H1 (cell line): ENCODE measurements around the gene SLC30A5.

ENCODE experiments used
- CREB1 ChIP-seq: IDR thresholded peaks from 2 replicates; pipeline ENCODE4 v1.6.1; 2012; ENCODE audit warnings: inconsistent platforms
- EGR1 ChIP-seq: IDR thresholded peaks from 2 replicates; pipeline ENCODE4 v1.6.1; 2011; ENCODE audit warnings: low read depth, low read length, borderline replicate concordance
- EP300 ChIP-seq, 2 experiments: IDR thresholded peaks; 1 replicate in 1 of 2; 2 replicates in 1 of 2; pipeline ENCODE4 v1.6.1; 2011 to 2012; ENCODE audit warnings: low read depth in 2 of 2, low read length in 2 of 2, mild to moderate bottlenecking in 2 of 2, borderline replicate concordance in 1 of 2, inconsistent platforms in 1 of 2, moderate library complexity in 1 of 2
- EZH2 ChIP-seq: fragments of 200-600 bp; sonication (generic); IDR thresholded peaks from 2 replicates; pipeline ENCODE4 v1.7.1; 2012; ENCODE audit warnings: low read depth, mild to moderate bottlenecking, moderate library complexity, low read length, inconsistent platforms; ENCODE audit not compliant: severe bottlenecking
- JUND ChIP-seq: IDR thresholded peaks from 2 replicates; pipeline ENCODE4 v1.6.1; 2011; ENCODE audit warnings: mild to moderate bottlenecking, improper control_type of control experiment, low read length
- PHF8 ChIP-seq: fragments of 200-600 bp; sonication (generic); conservative IDR thresholded peaks from 2 replicates; pipeline ENCODE4 v1.7.1; 2012; ENCODE audit warnings: low read depth, mild to moderate bottlenecking, inconsistent platforms, low read length, moderate library complexity
- POLR2A ChIP-seq, 2 experiments: IDR thresholded peaks; 1 replicate in 1 of 2; 2 replicates in 1 of 2; pipeline ENCODE4 v1.6.1; 2011; ENCODE audit warnings: low read depth in 2 of 2, low read length in 2 of 2, mild to moderate bottlenecking in 2 of 2; ENCODE audit errors: control extremely low read depth in 1 of 2
- POLR2AphosphoS5 ChIP-seq: IDR thresholded peaks from 2 replicates; pipeline ENCODE4 v1.6.1; 2011; ENCODE audit warnings: low read depth, low read length
- RFX5 ChIP-seq: IDR thresholded peaks from 2 replicates; pipeline ENCODE4 v1.6.1; 2011; ENCODE audit warnings: low read depth, low read length, improper control_type of control experiment, borderline replicate concordance
- TF ChIP-seq, protein P1 (sequence below), 3 experiments: IDR thresholded peaks; 1 replicate in 2 of 3; 2 replicates in 1 of 3; pipeline versions ENCODE4 v1.5.1 to v1.6.1; 2011; ENCODE audit warnings: low read length in 3 of 3, mild to moderate bottlenecking in 3 of 3, inconsistent platforms in 2 of 3, low read depth in 1 of 3, moderate library complexity in 1 of 3; ENCODE audit not compliant: insufficient read depth in 1 of 3; ENCODE audit errors: control extremely low read depth in 1 of 3
- TF ChIP-seq, protein P2 (sequence below): IDR thresholded peaks from 2 replicates; pipeline ENCODE4 v1.6.1; 2012; ENCODE audit warnings: inconsistent platforms
- TF ChIP-seq, protein P3 (sequence below): IDR thresholded peaks from 2 replicates; pipeline ENCODE4 v1.6.1; 2011; ENCODE audit warnings: low read length, improper control_type of control experiment
- TF ChIP-seq, protein P4 (sequence below): IDR thresholded peaks from 2 replicates; pipeline ENCODE4 v1.6.1; 2012; ENCODE audit warnings: inconsistent platforms

DNA sequence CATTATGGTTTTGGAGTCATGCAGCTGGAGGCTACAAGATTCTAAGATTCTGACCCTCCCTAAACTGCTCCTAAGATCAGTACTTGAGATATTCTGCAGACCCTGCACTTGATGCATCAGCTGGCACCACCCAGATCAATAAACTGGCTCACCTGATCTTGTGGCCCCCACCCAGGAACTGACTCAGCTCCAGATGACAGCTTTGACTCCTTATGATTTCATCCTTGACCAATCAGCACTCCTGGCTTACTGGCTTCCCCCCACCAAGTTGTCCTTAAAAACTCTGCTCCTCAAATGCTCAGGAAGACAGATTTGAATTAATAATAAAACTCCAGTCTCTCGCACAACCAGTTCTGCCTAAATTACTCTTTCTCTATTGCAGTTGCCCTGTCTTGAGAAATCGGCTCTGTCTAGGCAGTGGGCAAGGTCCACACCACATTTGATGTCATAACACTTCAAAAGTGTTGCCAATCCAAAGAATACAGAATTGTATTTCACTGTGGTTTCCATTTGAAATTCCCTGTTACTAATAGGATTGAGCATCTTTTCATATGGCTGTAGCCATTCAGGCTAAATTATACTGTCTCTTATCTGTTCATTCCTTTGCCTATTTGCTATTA is 14.8 kb upstream of the SLC30A5 start:
- TF ChIP-seq, protein P1, sequence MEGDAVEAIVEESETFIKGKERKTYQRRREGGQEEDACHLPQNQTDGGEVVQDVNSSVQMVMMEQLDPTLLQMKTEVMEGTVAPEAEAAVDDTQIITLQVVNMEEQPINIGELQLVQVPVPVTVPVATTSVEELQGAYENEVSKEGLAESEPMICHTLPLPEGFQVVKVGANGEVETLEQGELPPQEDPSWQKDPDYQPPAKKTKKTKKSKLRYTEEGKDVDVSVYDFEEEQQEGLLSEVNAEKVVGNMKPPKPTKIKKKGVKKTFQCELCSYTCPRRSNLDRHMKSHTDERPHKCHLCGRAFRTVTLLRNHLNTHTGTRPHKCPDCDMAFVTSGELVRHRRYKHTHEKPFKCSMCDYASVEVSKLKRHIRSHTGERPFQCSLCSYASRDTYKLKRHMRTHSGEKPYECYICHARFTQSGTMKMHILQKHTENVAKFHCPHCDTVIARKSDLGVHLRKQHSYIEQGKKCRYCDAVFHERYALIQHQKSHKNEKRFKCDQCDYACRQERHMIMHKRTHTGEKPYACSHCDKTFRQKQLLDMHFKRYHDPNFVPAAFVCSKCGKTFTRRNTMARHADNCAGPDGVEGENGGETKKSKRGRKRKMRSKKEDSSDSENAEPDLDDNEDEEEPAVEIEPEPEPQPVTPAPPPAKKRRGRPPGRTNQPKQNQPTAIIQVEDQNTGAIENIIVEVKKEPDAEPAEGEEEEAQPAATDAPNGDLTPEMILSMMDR (IDR thresholded peaks at IDR 0.05; ENCODE audit: control extremely low read depth in 1 of 3, insufficient read depth in 1 of 3, low read depth in 1 of 3, low read length in 3 of 3): no peak
- no peak for TF ChIP-seq EGR1
- TF ChIP-seq POLR2A (IDR thresholded peaks at IDR 0.05; ENCODE audit: control extremely low read depth in 1 of 2, low read depth in 2 of 2, low read length in 2 of 2): no peak
- no peak for TF ChIP-seq EP300 (IDR thresholded peaks at IDR 0.05; ENCODE audit: borderline replicate concordance in 1 of 2, low read depth in 2 of 2, low read length in 2 of 2)
- TF ChIP-seq JUND: no peak
- no peak for TF ChIP-seq CREB1
- TF ChIP-seq PHF8: no peak
- TF ChIP-seq EZH2: no peak
- TF ChIP-seq RFX5: no peak
- TF ChIP-seq, protein P2, sequence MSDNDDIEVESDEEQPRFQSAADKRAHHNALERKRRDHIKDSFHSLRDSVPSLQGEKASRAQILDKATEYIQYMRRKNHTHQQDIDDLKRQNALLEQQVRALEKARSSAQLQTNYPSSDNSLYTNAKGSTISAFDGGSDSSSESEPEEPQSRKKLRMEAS: no peak
- no peak for TF ChIP-seq POLR2AphosphoS5
- TF ChIP-seq, protein P3, sequence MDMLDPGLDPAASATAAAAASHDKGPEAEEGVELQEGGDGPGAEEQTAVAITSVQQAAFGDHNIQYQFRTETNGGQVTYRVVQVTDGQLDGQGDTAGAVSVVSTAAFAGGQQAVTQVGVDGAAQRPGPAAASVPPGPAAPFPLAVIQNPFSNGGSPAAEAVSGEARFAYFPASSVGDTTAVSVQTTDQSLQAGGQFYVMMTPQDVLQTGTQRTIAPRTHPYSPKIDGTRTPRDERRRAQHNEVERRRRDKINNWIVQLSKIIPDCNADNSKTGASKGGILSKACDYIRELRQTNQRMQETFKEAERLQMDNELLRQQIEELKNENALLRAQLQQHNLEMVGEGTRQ: no peak
- TF ChIP-seq, protein P4, sequence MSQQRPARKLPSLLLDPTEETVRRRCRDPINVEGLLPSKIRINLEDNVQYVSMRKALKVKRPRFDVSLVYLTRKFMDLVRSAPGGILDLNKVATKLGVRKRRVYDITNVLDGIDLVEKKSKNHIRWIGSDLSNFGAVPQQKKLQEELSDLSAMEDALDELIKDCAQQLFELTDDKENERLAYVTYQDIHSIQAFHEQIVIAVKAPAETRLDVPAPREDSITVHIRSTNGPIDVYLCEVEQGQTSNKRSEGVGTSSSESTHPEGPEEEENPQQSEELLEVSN: no peak
